Fibroblast of the aortic adventitia (primary cell): ENCODE measurements around the gene FILIP1. TPM values are rescaled to one million over a fixed set of nuclear protein-coding genes. Genes with fewer than 3 reads are reported as not detected.

Experiments used
- DNase-seq: peaks from one replicate; pipeline ENCODE4 v3.0.0-alpha.2; 2010; ENCODE audit warnings: low read depth
- H3K4me3 ChIP-seq: 2 replicates; pipeline ENCODE4 v1.5.1; 2011; ENCODE audit warnings: low read depth, mild to moderate bottlenecking, control low read depth, low read length, moderate library complexity
- CTCF ChIP-seq: IDR thresholded peaks from 2 replicates; pipeline ENCODE4 v1.5.1; 2011; ENCODE audit warnings: mild to moderate bottlenecking, low read length, control low read depth, inconsistent platforms; ENCODE audit not compliant: insufficient read depth
- total RNA-seq: library from RNA; depleted of rRNA; stranded (reverse); fragments of >200 nt; gene quantifications from 2 replicates; pipeline ENCODE4 v1.2.3, GENCODE V29; 2012; ENCODE audit warnings: low replicate concordance

Gene FILIP1
- total RNA-seq, 1 donor = 0.45 TPM

- DNase-seq = no peak
- TF ChIP-seq CTCF = no peak
- H3K4me3 ChIP-seq = no peak overlapping the region
These were observed 11.8 kb upstream of the FILIP1 start for GRCh38 chr6:75505424-75505823.

- peak; percentile 45 for TF ChIP-seq CTCF
- H3K4me3 ChIP-seq = no peak overlapping the region
- DNase-seq = peak; percentile 58
These were observed 11.0 kb upstream of the FILIP1 start for GRCh38 chr6:75504465-75505222.

GRCh38 chr6:75503291-75503690, 9.7 kb upstream of the FILIP1 start:
- no peak for TF ChIP-seq CTCF
- H3K4me3 ChIP-seq = no peak overlapping the region
- no peak for DNase-seq

- TF ChIP-seq CTCF = no peak
- no peak for DNase-seq
- H3K4me3 ChIP-seq = no peak overlapping the region
These were observed 9.3 kb upstream of the FILIP1 start for GRCh38 chr6:75502884-75503283.

GRCh38 chr6:75501756-75502155, 8.2 kb upstream of the FILIP1 start:
- no peak overlapping the region for H3K4me3 ChIP-seq
- no peak for TF ChIP-seq CTCF
- no peak for DNase-seq

GRCh38 chr6:75499640-75500039, 6.0 kb upstream of the FILIP1 start:
- TF ChIP-seq CTCF = no peak
- H3K4me3 ChIP-seq = no peak overlapping the region
- no peak for DNase-seq

GRCh38 chr6:75498862-75499261, 5.3 kb upstream of the FILIP1 start:
- no peak for TF ChIP-seq CTCF
- H3K4me3 ChIP-seq = no peak overlapping the region
- no peak for DNase-seq
